ENCODE data around the gene NPTX1.

NPTX1 gene

GRCh38 chr17:80437532-80437931 is 38.9 kb downstream of the NPTX1 start:
- Histone ChIP-seq H3K4ac (ENCODE audit: low read depth, low read length) (no peak overlapping the region), H3K56ac (ENCODE audit: low read length) (no peak overlapping the region), H3K79me2 (ENCODE audit: control insufficient read depth, insufficient read depth, low read length) (no peaks in the 10 kb centered on the region), H2BK15ac (replicated peaks; ENCODE audit: low read depth) (no peak overlapping the region), H3K18ac (ENCODE audit: low read length) (no peak overlapping the region), H3K4me1 (ENCODE audit: control insufficient read depth, low read depth, low read length) (no peaks in the 10 kb centered on the region), H2AK5ac (ENCODE audit: low read length) (no peak overlapping the region), H3K9ac (ENCODE audit: low read length) (no peak overlapping the region), H3K4me2 (ENCODE audit: low read length) (no peak overlapping the region), H3K79me1 (ENCODE audit: low read length) (no peaks in the 10 kb centered on the region), H4K8ac (ENCODE audit: low read depth, low read length) (no peak overlapping the region), H3K23ac (ENCODE audit: low read length) (no peak overlapping the region), H3K4me3 (ENCODE audit: low read length) (no peak overlapping the region), H3K36me3 (ENCODE audit: control insufficient read depth, insufficient read depth, low read length) (no peaks in the 10 kb centered on the region), H3K27me3 (ENCODE audit: insufficient read depth, low read length, poor library complexity) (no peaks in the 10 kb centered on the region), H3K27ac (ENCODE audit: low read depth, low read length) (no peak overlapping the region), H2BK5ac (ENCODE audit: low read length) (no peak overlapping the region), H4K5ac (ENCODE audit: low read length) (no peak overlapping the region), H2BK120ac (ENCODE audit: low read depth, low read length) (no peak overlapping the region)
- no peak for DNase-seq
- no CpG with 5 or more reads among the region's 10 CpGs for WGBS (ENCODE audit: extremely low coverage, insufficient coverage, low lambda C conversion rate)

DNA sequence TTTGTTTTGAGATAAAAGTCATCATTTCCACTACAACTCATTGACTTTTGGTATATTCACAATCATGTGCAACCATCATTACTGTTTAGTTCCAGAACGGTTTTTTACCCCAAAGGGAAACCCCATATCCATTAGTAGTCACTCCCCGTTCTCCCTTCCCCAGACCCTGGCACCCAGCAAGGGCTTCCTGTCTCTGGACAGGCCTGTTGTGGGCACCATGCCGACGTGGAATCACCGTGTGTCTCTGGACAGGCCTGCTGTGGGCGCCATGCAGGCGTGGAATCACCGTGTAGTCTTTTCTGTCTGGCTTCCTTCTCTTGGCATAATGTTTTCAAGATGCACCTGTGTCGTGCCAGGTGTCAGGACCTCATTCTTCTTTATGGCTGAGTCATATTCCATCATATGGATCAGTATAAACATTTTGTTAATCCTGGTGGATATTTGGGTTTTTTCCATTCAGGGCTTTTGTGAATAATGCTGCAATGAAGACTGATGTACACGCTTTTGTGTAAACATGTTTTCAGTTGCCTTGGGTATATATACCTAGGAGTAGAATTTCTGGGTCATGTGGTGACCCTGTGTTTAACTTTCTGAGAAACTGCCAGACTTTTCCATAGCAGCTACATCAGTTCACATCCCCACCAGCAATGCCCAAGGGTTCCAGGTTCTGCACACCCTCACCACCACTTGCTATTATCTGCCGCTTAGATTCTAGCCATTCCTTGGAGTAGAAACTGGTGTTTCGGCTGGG is 42.3 kb downstream of the NPTX1 start:
- Histone ChIP-seq H3K18ac (ENCODE audit: low read length) (no peak overlapping the region), H2BK5ac (ENCODE audit: low read length) (no peak overlapping the region), H3K23ac (ENCODE audit: low read length) (no peak overlapping the region), H3K27me3 (ENCODE audit: insufficient read depth, low read length, poor library complexity) (no peaks in the 10 kb centered on the region), H3K9ac (ENCODE audit: low read length) (no peak overlapping the region), H2BK120ac (ENCODE audit: low read depth, low read length) (no peak overlapping the region), H3K79me1 (ENCODE audit: low read length) (no peaks in the 10 kb centered on the region), H3K4me2 (ENCODE audit: low read length) (no peak overlapping the region), H3K56ac (ENCODE audit: low read length) (no peak overlapping the region), H3K4me3 (ENCODE audit: low read length) (no peak overlapping the region), H3K4ac (ENCODE audit: low read depth, low read length) (no peak overlapping the region), H2AK5ac (ENCODE audit: low read length) (no peak overlapping the region), H3K79me2 (ENCODE audit: control insufficient read depth, insufficient read depth, low read length) (no peaks in the 10 kb centered on the region), H3K27ac (ENCODE audit: low read depth, low read length) (no peak overlapping the region), H3K36me3 (ENCODE audit: control insufficient read depth, insufficient read depth, low read length) (no peaks in the 10 kb centered on the region), H3K4me1 (ENCODE audit: control insufficient read depth, low read depth, low read length) (no peaks in the 10 kb centered on the region), H4K8ac (ENCODE audit: low read depth, low read length) (no peak overlapping the region), H2BK15ac (replicated peaks; ENCODE audit: low read depth) (no peak overlapping the region), H4K5ac (ENCODE audit: low read length) (no peak overlapping the region)
- WGBS (ENCODE audit: extremely low coverage, insufficient coverage, low lambda C conversion rate) = no CpG with 5 or more reads among the region's 12 CpGs
- no peak for DNase-seq

GRCh38 chr17:80432961-80433550 is 43.4 kb downstream of the NPTX1 start:
- Histone ChIP-seq H3K4me1 (ENCODE audit: control insufficient read depth, low read depth, low read length) (no peaks in the 10 kb centered on the region), H3K18ac (ENCODE audit: low read length) (no peak overlapping the region), H3K27ac (ENCODE audit: low read depth, low read length) (no peak overlapping the region), H4K8ac (ENCODE audit: low read depth, low read length) (no peak overlapping the region), H3K36me3 (ENCODE audit: control insufficient read depth, insufficient read depth, low read length) (no peaks in the 10 kb centered on the region), H3K4me2 (ENCODE audit: low read length) (no peak overlapping the region), H3K23ac (ENCODE audit: low read length) (no peak overlapping the region), H3K4me3 (ENCODE audit: low read length) (no peak overlapping the region), H4K5ac (ENCODE audit: low read length) (no peak overlapping the region), H3K27me3 (ENCODE audit: insufficient read depth, low read length, poor library complexity) (no peaks in the 10 kb centered on the region), H2AK5ac (ENCODE audit: low read length) (no peak overlapping the region), H3K9ac (ENCODE audit: low read length) (no peak overlapping the region), H2BK120ac (ENCODE audit: low read depth, low read length) (no peak overlapping the region), H2BK15ac (replicated peaks; ENCODE audit: low read depth) (no peak overlapping the region), H3K56ac (ENCODE audit: low read length) (no peak overlapping the region), H3K79me1 (ENCODE audit: low read length) (no peaks in the 10 kb centered on the region), H2BK5ac (ENCODE audit: low read length) (no peak overlapping the region), H3K4ac (ENCODE audit: low read depth, low read length) (no peak overlapping the region), H3K79me2 (ENCODE audit: control insufficient read depth, insufficient read depth, low read length) (no peaks in the 10 kb centered on the region)
- no CpG with 5 or more reads among the region's 6 CpGs for WGBS (ENCODE audit: extremely low coverage, insufficient coverage, low lambda C conversion rate)
- no peak for DNase-seq

GRCh38 chr17:80432350-80432955 is 44.0 kb downstream of the NPTX1 start:
- no peak overlapping the region for H3K56ac ChIP-seq (ENCODE audit: low read length)
- H3K36me3 ChIP-seq (ENCODE audit: control insufficient read depth, insufficient read depth, low read length) = no peaks in the 10 kb centered on the region
- no peak overlapping the region for H3K4me3 ChIP-seq (ENCODE audit: low read length)
- H3K4me2 ChIP-seq (ENCODE audit: low read length) = no peak overlapping the region
- H3K4me1 ChIP-seq (ENCODE audit: control insufficient read depth, low read depth, low read length) = no peaks in the 10 kb centered on the region
- no peak overlapping the region for H3K23ac ChIP-seq (ENCODE audit: low read length)
- H3K4ac ChIP-seq (ENCODE audit: low read depth, low read length) = no peak overlapping the region
- H2BK5ac ChIP-seq (ENCODE audit: low read length) = no peak overlapping the region
- H3K27me3 ChIP-seq (ENCODE audit: insufficient read depth, low read length, poor library complexity) = no peaks in the 10 kb centered on the region
- no peak overlapping the region for H4K5ac ChIP-seq (ENCODE audit: low read length)
- no peak overlapping the region for H4K8ac ChIP-seq (ENCODE audit: low read depth, low read length)
- H3K18ac ChIP-seq (ENCODE audit: low read length) = no peak overlapping the region
- DNase-seq = no peak
- H3K79me1 ChIP-seq (ENCODE audit: low read length) = no peaks in the 10 kb centered on the region
- H3K9ac ChIP-seq (ENCODE audit: low read length) = no peak overlapping the region
- no CpG with 5 or more reads among the region's 15 CpGs for WGBS (ENCODE audit: extremely low coverage, insufficient coverage, low lambda C conversion rate)
- no peak overlapping the region for H2BK120ac ChIP-seq (ENCODE audit: low read depth, low read length)
- no peak overlapping the region for H2BK15ac ChIP-seq (replicated peaks; ENCODE audit: low read depth)
- no peaks in the 10 kb centered on the region for H3K79me2 ChIP-seq (ENCODE audit: control insufficient read depth, insufficient read depth, low read length)
- H2AK5ac ChIP-seq (ENCODE audit: low read length) = no peak overlapping the region
- H3K27ac ChIP-seq (ENCODE audit: low read depth, low read length) = no peak overlapping the region

DNA sequence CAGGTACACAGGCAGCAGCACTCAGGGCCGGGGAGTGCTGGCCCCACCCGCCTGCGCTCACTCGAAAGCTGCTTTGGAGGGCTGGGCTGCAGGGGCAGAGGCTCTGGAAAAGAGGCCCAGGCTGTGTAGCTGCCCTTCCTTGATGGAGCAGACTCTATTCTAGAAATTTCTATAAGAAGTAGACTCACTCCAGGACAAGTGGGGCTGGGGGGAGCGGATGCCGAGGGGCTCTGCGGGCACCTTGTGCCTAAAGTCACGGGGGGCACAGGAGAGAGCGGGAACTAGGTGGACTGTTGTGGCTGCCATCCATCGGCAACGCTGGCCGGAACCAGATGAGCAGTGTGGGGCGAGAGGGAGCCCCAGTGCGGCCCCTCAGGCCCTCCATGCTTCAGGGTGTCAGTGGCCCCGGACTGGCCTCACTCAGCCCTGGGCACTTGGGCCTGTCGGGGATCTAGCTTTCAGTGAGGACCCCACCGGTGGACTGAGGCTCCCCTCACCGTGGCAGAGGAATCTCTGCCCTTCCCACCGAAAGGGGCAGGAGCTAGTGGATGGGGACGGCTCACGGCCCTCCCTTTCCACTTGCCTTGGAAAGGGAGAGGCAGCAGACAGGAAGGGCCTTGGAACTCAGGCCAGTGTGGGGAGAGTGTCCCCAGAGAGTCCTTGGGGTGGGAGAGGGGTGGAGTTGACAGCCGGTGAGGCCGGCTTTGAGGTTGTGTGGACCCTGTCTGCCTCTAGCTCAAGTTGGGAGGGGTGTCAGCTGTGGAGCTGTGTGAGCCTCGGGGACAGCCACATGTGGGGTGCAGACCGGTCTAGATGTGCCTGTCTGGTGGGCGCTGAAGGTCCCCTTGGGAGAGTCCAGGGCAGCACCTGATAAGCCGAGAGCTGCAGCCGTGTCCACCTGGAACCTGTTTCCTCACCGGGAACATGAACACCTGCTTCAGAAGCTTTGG is 44.9 kb downstream of the NPTX1 start:
- H2BK15ac ChIP-seq (replicated peaks; ENCODE audit: low read depth) = no peak overlapping the region
- H3K56ac ChIP-seq (ENCODE audit: low read length) = no peak overlapping the region
- H2AK5ac ChIP-seq (ENCODE audit: low read length) = no peak overlapping the region
- DNase-seq = no peak
- no peak overlapping the region for H3K27ac ChIP-seq (ENCODE audit: low read depth, low read length)
- no peak overlapping the region for H3K23ac ChIP-seq (ENCODE audit: low read length)
- H3K9ac ChIP-seq (ENCODE audit: low read length) = no peak overlapping the region
- H3K18ac ChIP-seq (ENCODE audit: low read length) = no peak overlapping the region
- no peak overlapping the region for H3K4ac ChIP-seq (ENCODE audit: low read depth, low read length)
- H3K79me2 ChIP-seq (ENCODE audit: control insufficient read depth, insufficient read depth, low read length) = no peaks in the 10 kb centered on the region
- no peak overlapping the region for H4K8ac ChIP-seq (ENCODE audit: low read depth, low read length)
- no peak overlapping the region for H3K4me2 ChIP-seq (ENCODE audit: low read length)
- no peaks in the 10 kb centered on the region for H3K27me3 ChIP-seq (ENCODE audit: insufficient read depth, low read length, poor library complexity)
- WGBS (ENCODE audit: extremely low coverage, insufficient coverage, low lambda C conversion rate) = no CpG with 5 or more reads among the region's 29 CpGs
- no peak overlapping the region for H3K4me3 ChIP-seq (ENCODE audit: low read length)
- H2BK5ac ChIP-seq (ENCODE audit: low read length) = no peak overlapping the region
- no peaks in the 10 kb centered on the region for H3K79me1 ChIP-seq (ENCODE audit: low read length)
- H3K36me3 ChIP-seq (ENCODE audit: control insufficient read depth, insufficient read depth, low read length) = no peaks in the 10 kb centered on the region
- H3K4me1 ChIP-seq (ENCODE audit: control insufficient read depth, low read depth, low read length) = no peaks in the 10 kb centered on the region
- no peak overlapping the region for H4K5ac ChIP-seq (ENCODE audit: low read length)
- no peak overlapping the region for H2BK120ac ChIP-seq (ENCODE audit: low read depth, low read length)
